Ovary (tissue), 3 donors: Measurements from ENCODE around the gene PRMT3.
"Not testable (repeated sequence)": the region's sequence is repeated elsewhere in the genome, so short reads cannot be mapped to it uniquely, and the experiment has no call there.

Experiments used
- CTCF ChIP-seq, 3 donors: fragments of 450-650 bp in 2 of 3; fragments of 200-600 bp in 1 of 3; IDR thresholded peaks; one replicate each; pipeline versions ENCODE4 v1.5.1 to v1.8.0; 2016 to 2022; ENCODE audit warnings: antibody characterized with exemption in 3 of 3, mild to moderate bottlenecking in 1 of 3
- EP300 ChIP-seq: sonication (generic); formaldehyde crosslinking; IDR thresholded peaks from one replicate; pipeline ENCODE4 v1.6.1; 2017; ENCODE audit warnings: antibody characterized with exemption
- POLR2A ChIP-seq: fragments of 450-650 bp; IDR thresholded peaks from one replicate; pipeline ENCODE4 v1.6.1; 2017; ENCODE audit warnings: antibody characterized with exemption, mild to moderate bottlenecking, moderate library complexity
- donor health status: DM: no; HTN: no; CAD: no.

GRCh38 chr11:20556396-20556795 lies 168.9 kb downstream of the PRMT3 start:
- TF ChIP-seq CTCF (IDR thresholded peaks at IDR 0.05); EP300; POLR2A: not testable (repeated sequence)
